Measurements from ENCODE around the gene DEFB123.

The DEFB123 gene

DNA sequence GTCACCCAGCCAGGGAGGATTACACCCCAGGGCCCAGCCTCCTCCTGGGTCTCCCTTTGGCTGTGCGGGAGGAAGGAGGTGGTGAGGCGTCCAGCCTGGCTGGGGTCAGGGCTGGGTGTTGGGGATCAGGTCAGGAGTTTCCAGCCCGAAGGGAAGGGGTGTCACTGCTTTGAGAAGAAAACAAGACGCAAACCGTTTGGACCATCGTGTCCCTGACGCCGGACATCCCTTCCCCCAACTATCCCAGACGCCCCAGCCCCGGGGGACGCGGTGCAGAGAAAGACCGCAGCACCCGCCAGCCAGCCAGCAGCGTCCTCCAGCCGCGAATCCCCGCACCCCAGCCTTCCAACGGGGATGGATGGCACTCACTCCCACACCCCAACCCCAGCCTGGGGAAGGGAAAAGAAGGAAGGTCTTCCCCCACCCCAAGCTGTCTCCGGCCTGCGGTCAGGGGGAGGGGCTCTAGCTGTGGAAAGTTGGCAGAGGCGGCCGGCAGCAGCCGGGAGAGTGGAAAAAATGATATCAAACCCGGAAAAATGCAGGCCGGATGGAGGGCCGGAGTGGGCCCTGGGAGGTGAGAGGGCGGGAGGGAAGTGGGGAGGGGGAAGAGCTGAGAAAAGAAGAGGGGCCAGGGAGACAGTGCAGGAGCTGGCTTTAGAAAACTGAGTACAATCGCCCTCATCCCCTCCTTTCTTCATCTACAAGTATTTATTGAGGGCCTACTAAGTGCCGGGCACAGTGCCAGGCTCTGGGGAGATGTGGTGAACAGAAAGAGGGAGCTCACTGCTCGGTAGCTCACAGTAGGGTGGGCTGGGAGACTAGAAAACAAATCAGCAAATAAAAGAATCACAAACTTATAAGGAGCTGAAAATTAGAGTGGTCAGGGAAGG is 45.3 kb downstream of the DEFB123 start:
- Mint-ChIP-seq H3K36me3 (peaks cover 2% of the 10 kb centered on the region), H3K4me1 (no peaks in the 10 kb centered on the region), H3K27ac (no peak overlapping the region), H3K27me3 (peaks cover 17% of the 10 kb centered on the region), H3K9me3 (no peaks in the 10 kb centered on the region), H3K4me3 (no peak overlapping the region)
- DNase-seq (ENCODE audit: low spot score in 2 of 2) (no peak), ATAC-seq (ENCODE audit: low read depth) (no peak)

DNA sequence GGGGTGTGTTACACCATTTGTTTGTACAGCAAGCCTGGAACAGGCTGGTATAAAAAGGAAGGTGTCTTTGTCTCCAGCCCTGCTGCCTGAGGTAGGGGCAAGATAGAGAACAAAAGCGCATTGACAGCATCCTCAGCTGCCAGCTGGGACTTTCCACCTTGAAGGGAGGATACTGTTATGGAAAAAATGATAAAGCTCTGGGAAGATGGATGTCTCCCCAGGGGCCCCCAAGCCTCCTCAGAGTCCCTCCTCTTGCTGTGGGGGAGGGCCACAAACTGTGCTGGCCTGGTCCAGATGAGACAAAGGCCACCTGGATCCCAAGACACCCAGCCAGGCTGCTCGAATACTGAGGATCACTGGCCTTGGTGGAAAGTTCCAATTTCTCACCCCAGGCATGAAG is 47.7 kb downstream of the DEFB123 start:
- ATAC-seq (ENCODE audit: low read depth) (no peak), DNase-seq (ENCODE audit: low spot score in 2 of 2) (no peak)
- Mint-ChIP-seq H3K4me1 (no peaks in the 10 kb centered on the region), H3K27ac (no peak overlapping the region), H3K36me3 (no peaks in the 10 kb centered on the region), H3K27me3 (peaks cover 9% of the 10 kb centered on the region), H3K4me3 (no peak overlapping the region), H3K9me3 (no peaks in the 10 kb centered on the region)

DNA sequence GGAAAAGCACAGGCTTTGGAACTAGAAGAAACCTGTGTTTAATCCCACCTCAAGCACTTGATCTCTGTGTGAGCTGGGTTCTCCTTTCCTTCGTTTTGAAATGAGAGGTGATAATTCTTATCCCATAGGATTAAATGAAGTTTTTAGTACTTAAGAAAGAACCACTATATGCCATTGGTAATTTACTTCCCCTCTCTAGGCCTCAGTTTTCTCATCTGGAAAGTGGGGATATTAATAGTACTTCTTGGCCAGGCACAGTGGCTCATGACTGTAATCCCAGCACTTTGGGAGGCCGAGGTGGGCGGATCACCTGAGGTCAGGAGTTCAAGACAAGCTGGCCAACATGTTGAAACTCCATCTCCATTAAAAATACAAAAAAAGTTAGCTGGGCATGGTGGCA is 48.7 kb downstream of the DEFB123 start:
- H3K36me3 Mint-ChIP-seq, result no peaks in the 10 kb centered on the region
- no peaks in the 10 kb centered on the region for H3K9me3 Mint-ChIP-seq
- no peak for DNase-seq (ENCODE audit: low spot score in 2 of 2)
- H3K4me3 Mint-ChIP-seq, result no peak overlapping the region
- H3K27ac Mint-ChIP-seq, result no peak overlapping the region
- H3K27me3 Mint-ChIP-seq, result peaks cover 10% of the 10 kb centered on the region
- no peaks in the 10 kb centered on the region for H3K4me1 Mint-ChIP-seq
- ATAC-seq (ENCODE audit: low read depth), result no peak

DNA sequence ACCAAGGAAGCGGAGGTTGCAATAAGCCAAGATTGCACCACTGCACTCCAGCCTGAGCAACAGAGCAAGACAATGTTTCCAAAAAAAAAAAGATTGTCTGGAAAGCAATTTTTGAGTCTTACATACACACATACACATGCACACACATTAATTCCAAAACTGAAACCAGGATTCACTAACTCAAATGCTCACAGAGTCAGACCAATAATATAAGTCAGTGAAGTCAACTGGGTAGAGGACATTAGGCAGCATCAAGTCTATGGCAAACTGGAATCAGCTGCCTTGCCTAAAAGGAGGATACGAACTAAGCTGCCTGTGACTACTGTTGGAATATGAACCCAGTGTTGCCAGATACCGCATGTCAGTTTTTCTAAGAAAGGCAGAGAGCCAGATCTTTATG is 50.3 kb downstream of the DEFB123 start:
- Mint-ChIP-seq H3K36me3 (no peaks in the 10 kb centered on the region), H3K9me3 (no peaks in the 10 kb centered on the region)
- no peak for DNase-seq (ENCODE audit: low spot score in 2 of 2)

DNA sequence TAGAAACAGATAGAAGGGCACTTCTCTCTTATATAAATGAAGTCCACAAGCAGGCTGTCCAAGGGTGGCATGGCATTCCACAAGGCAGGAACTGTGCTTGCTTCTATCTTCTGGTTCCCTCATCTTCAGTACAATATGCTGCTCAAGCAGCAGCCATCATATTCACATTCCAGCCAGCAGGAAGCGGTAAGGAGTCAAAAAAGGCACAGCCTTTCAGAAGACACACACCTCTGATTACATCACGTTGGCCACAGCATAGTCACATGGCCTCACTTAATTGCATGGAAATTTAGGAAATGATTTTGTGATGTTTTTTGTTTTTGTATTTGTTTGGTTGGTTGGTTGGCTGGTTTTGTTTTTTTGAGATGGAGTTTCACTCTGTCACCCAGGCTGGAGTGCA is 53.7 kb downstream of the DEFB123 start:
- DNase-seq (ENCODE audit: low spot score in 2 of 2), result no peak
- no peak for ATAC-seq (ENCODE audit: low read depth)
- H3K36me3 Mint-ChIP-seq, result no peaks in the 10 kb centered on the region
- peaks cover 11% of the 10 kb centered on the region for H3K27me3 Mint-ChIP-seq
- no peak overlapping the region for H3K27ac Mint-ChIP-seq
- H3K4me1 Mint-ChIP-seq, result no peaks in the 10 kb centered on the region
- H3K9me3 Mint-ChIP-seq, result no peaks in the 10 kb centered on the region
- H3K4me3 Mint-ChIP-seq, result no peak overlapping the region

More for the DNA sequence above, 50.3 kb downstream of the DEFB123 start:
- no peak for ATAC-seq (ENCODE audit: low read depth)
- H3K27ac Mint-ChIP-seq, result no peak overlapping the region
- no peak overlapping the region for H3K4me3 Mint-ChIP-seq
- peaks cover 4% of the 10 kb centered on the region for H3K27me3 Mint-ChIP-seq
- no peaks in the 10 kb centered on the region for H3K4me1 Mint-ChIP-seq

DNA sequence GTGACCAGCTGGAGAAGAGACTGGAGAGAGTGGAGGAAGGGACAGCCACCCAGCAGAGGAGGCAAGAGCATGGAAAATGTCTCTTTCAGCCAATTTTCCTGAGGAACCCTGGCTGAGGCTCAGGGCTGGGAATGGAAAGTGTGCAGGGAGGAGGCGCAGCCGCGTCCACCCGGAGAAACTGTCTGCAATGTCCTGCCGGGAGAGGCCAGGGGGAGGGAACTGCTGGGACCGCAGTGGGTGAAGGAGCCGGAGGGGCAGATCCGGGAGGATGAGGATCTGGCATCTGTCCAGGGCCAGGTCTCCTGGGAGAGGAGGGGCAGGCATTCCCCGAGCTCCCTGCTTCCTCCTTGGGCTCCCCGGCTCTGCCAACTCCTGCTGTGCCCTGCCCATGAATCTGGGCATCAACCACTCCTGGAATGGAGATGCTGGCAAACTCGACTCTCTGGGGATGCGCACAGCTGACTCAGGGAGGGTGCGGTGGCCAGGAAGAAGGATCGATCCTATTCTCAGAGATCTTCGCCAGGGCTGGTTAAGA is 56.4 kb downstream of the DEFB123 start:
- no peak overlapping the region for H3K27ac Mint-ChIP-seq
- H3K4me1 Mint-ChIP-seq, result no peaks in the 10 kb centered on the region
- H3K4me3 Mint-ChIP-seq, result no peak overlapping the region
- no peak for DNase-seq (ENCODE audit: low spot score in 2 of 2)
- no peak for ATAC-seq (ENCODE audit: low read depth)
- peaks cover 12% of the 10 kb centered on the region for H3K27me3 Mint-ChIP-seq
- H3K36me3 Mint-ChIP-seq, result no peaks in the 10 kb centered on the region
- no peaks in the 10 kb centered on the region for H3K9me3 Mint-ChIP-seq

DNA sequence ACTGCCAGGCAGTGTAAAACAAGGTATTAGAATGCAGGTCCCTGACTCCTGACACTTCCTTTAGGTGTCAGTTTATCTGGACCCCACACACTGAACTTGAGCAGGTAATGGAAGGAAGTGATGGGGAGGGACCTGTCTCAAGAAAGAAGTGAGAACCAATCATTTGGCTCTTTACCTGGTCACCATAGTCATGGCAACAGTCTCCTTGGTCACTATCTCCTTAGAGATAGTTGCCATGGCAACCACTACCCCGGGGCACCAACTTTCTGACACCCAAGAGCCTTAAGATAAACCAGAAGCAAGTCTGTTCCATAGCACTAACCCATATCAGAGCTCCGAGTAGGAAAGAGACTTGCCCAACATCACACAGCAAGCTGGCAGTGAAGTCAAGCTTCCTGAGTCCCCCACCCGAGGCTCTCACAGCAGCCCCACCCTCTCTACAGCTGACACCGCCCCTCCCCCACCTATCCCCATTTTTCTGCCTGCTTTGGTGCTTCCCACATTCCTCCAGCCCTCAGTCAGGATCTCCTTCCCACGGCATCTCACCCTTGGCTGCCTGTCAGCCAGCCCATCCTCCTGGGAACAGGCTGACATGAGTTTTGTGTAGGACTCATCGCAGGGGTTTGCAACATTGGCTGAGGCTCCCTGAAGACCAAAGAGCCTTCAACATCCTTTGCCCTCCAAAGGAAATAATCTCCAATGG is 57.6 kb downstream of the DEFB123 start:
- Mint-ChIP-seq H3K27me3 (peaks cover 11% of the 10 kb centered on the region), H3K4me1 (peaks cover 2% of the 10 kb centered on the region)

More for the DNA sequence above, 57.6 kb downstream of the DEFB123 start:
- no peaks in the 10 kb centered on the region for H3K36me3 Mint-ChIP-seq
- no peak overlapping the region for H3K4me3 Mint-ChIP-seq
- no peak overlapping the region for H3K27ac Mint-ChIP-seq
- no peaks in the 10 kb centered on the region for H3K9me3 Mint-ChIP-seq
- DNase-seq (ENCODE audit: low spot score in 2 of 2) (no peak), ATAC-seq (ENCODE audit: low read depth) (no peak)
